GM12891 (cell line): Measurements from ENCODE around the gene DDRGK1.

Source experiments
- POLR2A ChIP-seq: IDR thresholded peaks from 2 replicates; pipeline ENCODE4 v1.6.1; 2011; ENCODE audit warnings: low read depth, low read length, control low read depth
- POLR2AphosphoS5 ChIP-seq: IDR thresholded peaks from 2 replicates; pipeline ENCODE4 v1.6.1; 2011; ENCODE audit warnings: low read depth, low read length, control low read depth

- TF ChIP-seq POLR2A (no peak), POLR2AphosphoS5 (no peak; the same call in 1 of the 2 replicates)
Observed at GRCh38 chr20:3190681-3191111, 13.8 kb downstream of the DDRGK1 start.
